Gastroesophageal sphincter (tissue), 4 donors: ENCODE data around the gene ZNF516. TPM values are rescaled to one million over a fixed set of nuclear protein-coding genes. Genes with fewer than 3 reads are reported as not detected.

Experiments used
- ATAC-seq: fragments of 150-250 bp; one replicate; pipeline ENCODE4 v1.9.1; 2016; ENCODE audit warnings: mild to moderate bottlenecking, moderate library complexity
- H3K27ac ChIP-seq, 4 donors: fragments of 200-600 bp; sonication (generic) in 3 of 4; 1 replicate in 3 of 4; 2 replicates in 1 of 4; pipeline ENCODE4 v1.5.1; 2016 to 2019
- H3K27me3 ChIP-seq: fragments of 200-600 bp; sonication (generic); one replicate; pipeline ENCODE4 v1.5.1; 2019
- H3K36me3 ChIP-seq, 2 donors: fragments of 200-600 bp; sonication (generic); one replicate each; pipeline ENCODE4 v1.5.1; 2019; ENCODE audit warnings: control low read depth in 1 of 2
- H3K4me1 ChIP-seq, 3 donors: fragments of 200-600 bp; sonication (generic); 1 replicate in 2 of 3; 2 replicates in 1 of 3; pipeline ENCODE4 v1.5.1; 2016 to 2019; ENCODE audit warnings: control low read depth in 2 of 3
- H3K4me3 ChIP-seq, 2 donors: fragments of 200-600 bp; sonication (generic); one replicate each; pipeline ENCODE4 v1.5.1; 2019; ENCODE audit warnings: mild to moderate bottlenecking in 1 of 2, moderate library complexity in 1 of 2
- H3K9me3 ChIP-seq, 3 donors: fragments of 200-600 bp; sonication (generic); one replicate each; pipeline ENCODE4 v1.5.1; 2017 to 2019; ENCODE audit warnings: control low read depth in 2 of 3
- CTCF ChIP-seq, 4 experiments: fragments of 200-600 bp in 2 of 4; fragments of 450-650 bp in 2 of 4; sonication (generic) in 1 of 4; IDR thresholded peaks; one replicate each; pipeline ENCODE4 v1.5.1; 2017 to 2019; ENCODE audit warnings: antibody characterized with exemption in 4 of 4, mild to moderate bottlenecking in 2 of 4, moderate library complexity in 2 of 4
- EP300 ChIP-seq: sonication (generic); formaldehyde crosslinking; IDR thresholded peaks from one replicate; pipeline ENCODE4 v1.6.1; 2017; ENCODE audit warnings: antibody characterized with exemption, mild to moderate bottlenecking
- POLR2A ChIP-seq, 2 donors: fragments of 450-650 bp; IDR thresholded peaks; one replicate each; pipeline ENCODE4 v1.6.1; 2017; ENCODE audit warnings: antibody characterized with exemption in 2 of 2, mild to moderate bottlenecking in 2 of 2, moderate library complexity in 1 of 2
- POLR2AphosphoS5 ChIP-seq: sonication (generic); formaldehyde crosslinking; IDR thresholded peaks from one replicate; pipeline ENCODE4 v1.6.1; 2017; ENCODE audit warnings: antibody characterized with exemption
- WGBS, 2 donors: methylation state at CpG; one replicate each; pipeline ENCODE4 v1.1.5; 2018; ENCODE audit warnings: low coverage in 1 of 2; 5-methylcytosine and 5-hydroxymethylcytosine counted together
- total RNA-seq, 4 donors: library from RNA; depleted of rRNA; stranded (reverse); fragments of >200 nt; gene quantifications; one replicate each; pipeline ENCODE4 v1.1.0, GENCODE V29; 2016

ZNF516 gene
- total RNA-seq, 4 donors from 2014 or later = 17.8 to 43.8 (median 29.9) TPM

- H3K36me3 ChIP-seq = peaks cover 0 to 36% of the 10 kb centered on the region in 2 donors
- WGBS, 2 donors = 79 to 100% methylated on average over 4 to 5 of the region's 10 CpGs
- no peak for TF ChIP-seq POLR2AphosphoS5
- no peak overlapping the region for H3K4me3 ChIP-seq
- H3K27ac ChIP-seq = no peak overlapping the region
- peaks cover 0 to 17% (median 0%) of the 10 kb centered on the region in 3 donors for H3K4me1 ChIP-seq
- no peaks in the 10 kb centered on the region for H3K27me3 ChIP-seq
- H3K9me3 ChIP-seq = no peaks in the 10 kb centered on the region
- ATAC-seq = no peak
These were observed 124.4 kb downstream of the ZNF516 start for GRCh38 chr18:76370686-76371085.

- Histone ChIP-seq H3K27me3 (no peaks in the 10 kb centered on the region), H3K27ac (no peak overlapping the region), H3K4me1 (peaks cover 0 to 14% (median 0%) of the 10 kb centered on the region in 3 donors), H3K36me3 (peaks cover 0 to 39% of the 10 kb centered on the region in 2 donors), H3K9me3 (no peaks in the 10 kb centered on the region), H3K4me3 (no peak overlapping the region)
- ATAC-seq = no peak
- WGBS, 2 donors = 84 to 100% methylated on average over 2 to 7 of the region's 12 CpGs
- TF ChIP-seq POLR2AphosphoS5 (no peak), EP300 (no peak), POLR2A (IDR thresholded peaks at IDR 0.05) (no peak), CTCF (IDR thresholded peaks at IDR 0.05) (no peak)
These were observed 124.8 kb downstream of the ZNF516 start for GRCh38 chr18:76370201-76370600.

DNA sequence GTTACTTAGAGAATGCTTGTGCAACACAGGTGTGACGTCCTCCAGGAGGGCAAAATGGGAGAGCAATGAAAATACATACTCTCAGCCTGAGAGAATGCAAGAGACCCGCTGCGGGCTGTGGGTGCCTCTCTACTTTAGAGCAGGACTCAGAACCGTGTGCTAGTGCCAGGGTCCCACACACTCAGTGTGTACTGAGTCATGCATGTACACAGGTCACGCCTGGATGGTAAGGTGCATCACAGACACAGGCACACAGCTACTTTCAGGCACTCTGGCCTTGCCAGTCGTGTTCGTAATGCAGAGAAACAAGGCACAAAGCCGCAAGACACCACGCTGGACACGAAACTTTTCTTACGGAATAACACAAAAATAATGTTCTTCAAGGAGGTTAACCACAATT, 125.3 kb downstream of the ZNF516 start:
- WGBS, 2 donors = 94 to 97% methylated on average over 8 to 11 of the region's 11 CpGs
- no peaks in the 10 kb centered on the region for H3K27me3 ChIP-seq
- H3K27ac ChIP-seq = no peak overlapping the region
- H3K4me1 ChIP-seq = peaks cover 0 to 10% (median 0%) of the 10 kb centered on the region in 3 donors
- no peaks in the 10 kb centered on the region for H3K9me3 ChIP-seq
- peaks cover 0 to 39% of the 10 kb centered on the region in 2 donors for H3K36me3 ChIP-seq
- H3K4me3 ChIP-seq = no peak overlapping the region
- ATAC-seq = no peak
- TF ChIP-seq CTCF (IDR thresholded peaks at IDR 0.05) (no peak), EP300 (no peak), POLR2AphosphoS5 (no peak), POLR2A (IDR thresholded peaks at IDR 0.05) (no peak)

- Histone ChIP-seq H3K36me3 (peaks cover 0 to 40% of the 10 kb centered on the region in 2 donors), H3K27me3 (no peaks in the 10 kb centered on the region), H3K4me1 (peaks cover 0 to 2% (median 0%) of the 10 kb centered on the region in 3 donors), H3K9me3 (no peaks in the 10 kb centered on the region), H3K4me3 (no peak overlapping the region), H3K27ac (no peak overlapping the region)
- no peak for ATAC-seq
- no peak for TF ChIP-seq EP300
- 92 to 94% methylated on average over 4 to 5 of the region's 5 CpGs for WGBS, 2 donors
These were observed 126.1 kb downstream of the ZNF516 start for GRCh38 chr18:76368976-76369375.

GRCh38 chr18:76368271-76368670, 126.8 kb downstream of the ZNF516 start:
- H3K9me3 ChIP-seq = no peaks in the 10 kb centered on the region
- TF ChIP-seq CTCF (IDR thresholded peaks at IDR 0.05) (no peak), POLR2A (IDR thresholded peaks at IDR 0.05) (no peak), EP300 (no peak), POLR2AphosphoS5 (no peak)
- peaks cover 0 to 45% of the 10 kb centered on the region in 2 donors for H3K36me3 ChIP-seq
- WGBS, 2 donors = 77 to 81% methylated on average over 2 to 3 of the region's 3 CpGs
- no peaks in the 10 kb centered on the region for H3K4me1 ChIP-seq
- no peak overlapping the region for H3K27ac ChIP-seq
- H3K27me3 ChIP-seq = no peaks in the 10 kb centered on the region
- no peak overlapping the region for H3K4me3 ChIP-seq
- no peak for ATAC-seq

- no peaks in the 10 kb centered on the region for H3K4me1 ChIP-seq
- no peak overlapping the region for H3K4me3 ChIP-seq
- ATAC-seq = no peak
- TF ChIP-seq CTCF (IDR thresholded peaks at IDR 0.05) (no peak), POLR2A (IDR thresholded peaks at IDR 0.05) (no peak), EP300 (no peak), POLR2AphosphoS5 (no peak)
- peaks cover 0 to 53% of the 10 kb centered on the region in 2 donors for H3K36me3 ChIP-seq
- H3K27ac ChIP-seq = no peak overlapping the region
- no peaks in the 10 kb centered on the region for H3K9me3 ChIP-seq
- 90 to 94% methylated on average over 5 to 20 of the region's 20 CpGs for WGBS, 2 donors
- no peaks in the 10 kb centered on the region for H3K27me3 ChIP-seq
These were observed 127.6 kb downstream of the ZNF516 start for GRCh38 chr18:76367168-76368125.
